Omental fat pad (tissue), 4 donors: ENCODE measurements around the gene LENG1. TPM values are rescaled to one million over a fixed set of nuclear protein-coding genes. Genes with fewer than 3 reads are reported as not detected.

Source experiments
- ATAC-seq: fragments of 150-250 bp; one replicate; pipeline ENCODE4 v1.9.1; 2016; ENCODE audit warnings: mild to moderate bottlenecking, moderate library complexity; ENCODE audit not compliant: low FRiP score
- DNase-seq: peaks from one replicate; pipeline ENCODE4 v3.0.0-alpha.2; 2019; ENCODE audit warnings: low spot score
- CTCF ChIP-seq, 3 donors: fragments of 450-650 bp; IDR thresholded peaks; one replicate each; pipeline ENCODE4 v1.5.1; 2016 to 2017; ENCODE audit warnings: antibody characterized with exemption in 3 of 3, mild to moderate bottlenecking in 3 of 3, moderate library complexity in 2 of 3
- total RNA-seq, 4 donors: library from RNA; depleted of rRNA; stranded (reverse); fragments of >200 nt; gene quantifications; one replicate each; pipeline ENCODE4 v1.1.0, GENCODE V29; 2016

The LENG1 gene
- total RNA-seq, 4 donors from 2014 or later = 5.3 to 12.3 (median 7.4) TPM

- ATAC-seq = peak; percentile 98
- no peak for TF ChIP-seq CTCF (IDR thresholded peaks at IDR 0.05)
- DNase-seq = peak; percentile 99
Observed at GRCh38 chr19:54115109-54116063, 44.1 kb downstream of the LENG1 start, which contains the start of the genes PRPF31 and TFPT. Gene PRPF31, plus strand, starts transcription at chr19:54115754. Its CDS starts 2,525 bp downstream, at chr19:54118279. Gene TFPT, minus strand, starts transcription at chr19:54115657. Its CDS starts 388 bp downstream, at chr19:54115269.

GRCh38 chr19:54114340-54115108, 45.0 kb downstream of the LENG1 start:
- DNase-seq (no peak), ATAC-seq (no peak)
- TF ChIP-seq CTCF (IDR thresholded peaks at IDR 0.05) = no peak

DNA sequence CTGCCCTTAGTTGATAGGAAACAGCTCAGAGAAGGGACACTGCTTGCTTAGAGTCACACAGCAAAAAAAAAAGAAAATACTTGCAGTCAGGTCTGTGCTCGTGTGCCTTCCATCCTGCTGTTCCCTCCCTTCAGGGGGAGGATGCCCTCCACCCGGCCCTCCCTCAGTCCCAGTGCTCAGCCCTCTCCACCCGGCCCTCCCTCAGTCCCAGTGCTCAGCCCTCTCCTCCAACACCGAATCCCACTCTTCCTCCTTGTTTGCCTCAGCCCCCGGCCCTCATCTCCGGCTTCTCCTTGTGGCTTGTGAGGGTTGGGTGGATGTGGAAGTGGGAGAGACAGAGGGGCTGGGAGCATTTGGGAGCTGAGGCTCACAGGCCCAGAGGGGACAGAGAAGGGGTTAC, 49.9 kb downstream of the LENG1 start:
- DNase-seq = no peak
- no peak for ATAC-seq
- no peak for TF ChIP-seq CTCF (IDR thresholded peaks at IDR 0.05)

DNA sequence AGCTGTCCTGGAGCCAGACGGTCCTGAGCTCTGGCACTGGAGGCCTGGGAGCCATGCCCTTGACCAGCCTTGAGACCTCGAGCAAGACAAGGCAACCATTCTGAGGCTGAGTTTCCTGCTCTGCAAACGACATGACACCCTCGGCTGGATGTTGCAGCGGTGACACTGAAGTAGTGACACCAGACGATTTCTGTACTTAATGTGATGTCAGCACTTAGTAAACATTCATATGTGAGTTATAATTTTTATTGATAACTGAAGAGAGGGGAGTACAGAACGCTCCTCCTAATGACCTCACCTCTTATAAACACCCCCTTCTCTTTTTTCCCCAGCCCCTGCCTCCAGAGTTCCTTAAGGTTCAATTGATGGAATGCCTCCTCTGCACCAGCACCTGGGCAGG, 51.0 kb downstream of the LENG1 start:
- ATAC-seq (no peak), DNase-seq (no peak)
- TF ChIP-seq CTCF (IDR thresholded peaks at IDR 0.05) = no peak

DNA sequence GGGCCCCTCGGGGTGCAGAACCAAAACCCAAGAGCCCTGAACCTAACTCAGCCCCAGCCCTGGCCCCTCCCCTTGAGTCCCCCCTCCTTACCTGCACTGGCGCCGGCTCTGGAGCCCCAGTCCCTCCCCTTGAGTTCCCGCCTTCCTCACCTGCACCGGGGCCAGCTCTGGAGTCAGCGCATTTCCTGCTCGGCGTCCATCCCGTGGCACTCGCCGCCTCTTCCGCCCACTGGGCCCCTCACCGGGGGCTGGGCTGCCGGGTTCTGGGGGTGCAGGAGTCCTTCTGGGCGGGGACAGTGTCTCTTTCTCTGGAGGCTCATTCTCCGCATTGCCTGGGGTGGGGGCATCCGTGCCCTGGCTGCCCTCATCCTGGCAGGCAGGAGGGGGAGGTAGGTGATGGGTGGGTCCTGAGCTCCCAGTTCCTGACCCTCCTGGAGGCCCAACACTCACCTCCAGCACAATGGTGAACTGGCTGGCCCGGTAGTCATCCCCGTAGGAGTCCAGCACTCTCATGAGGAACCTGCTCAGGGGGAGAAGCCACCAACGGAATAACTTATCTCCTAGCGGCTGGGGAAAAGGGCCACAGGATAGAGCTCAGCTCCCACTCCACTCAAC, 51.5 kb downstream of the LENG1 start:
- TF ChIP-seq CTCF (IDR thresholded peaks at IDR 0.05) = no peak
- ATAC-seq (no peak), DNase-seq (no peak)

DNA sequence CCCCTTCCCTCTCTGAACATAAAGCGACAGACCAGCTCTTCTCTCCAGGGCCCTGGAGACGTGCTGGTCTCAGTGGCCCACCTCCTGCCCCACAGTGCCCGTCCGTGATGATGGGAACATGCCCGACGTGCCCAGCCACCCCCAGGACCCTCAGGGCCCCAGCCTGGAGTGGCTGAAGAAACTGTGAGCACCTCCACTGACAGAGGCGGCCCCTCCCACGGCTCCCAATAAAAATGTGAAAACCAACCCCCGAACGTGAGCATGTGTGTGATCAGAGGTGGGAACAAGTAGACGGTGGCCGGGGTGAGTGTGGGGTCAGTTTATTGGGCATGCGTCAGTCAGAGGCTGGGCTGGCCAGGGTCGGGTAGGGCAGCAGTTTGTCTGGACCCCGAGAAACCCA, 52.8 kb downstream of the LENG1 start:
- DNase-seq = no peak
- TF ChIP-seq CTCF (IDR thresholded peaks at IDR 0.05) = no peak
- ATAC-seq = no peak
